H1 (cell line): Measurements from ENCODE around the gene COL6A3. TPM values are rescaled to one million over a fixed set of nuclear protein-coding genes. Genes with fewer than 3 reads are reported as not detected.

Source experiments
- CTCF ChIA-PET: fragments of 300-600 bp; sonication (Branson Sonifier 250); formaldehyde crosslinking; loops from one replicate; lab custom pipeline; 2021; ENCODE audit not compliant: partially characterized antibody; lab: Charles Lee
- POLR2A ChIA-PET: fragments of 300-600 bp; sonication (Branson Sonifier 250); formaldehyde crosslinking; loops from one replicate; lab custom pipeline; 2021; ENCODE audit warnings: inconsistent platforms; ENCODE audit not compliant: partially characterized antibody; lab: Charles Lee
- DNase-seq, 2 experiments: peaks; one replicate each; pipeline versions ENCODE4 v3.0.0 to v3.0.0-alpha.2; 2010 to 2022; ENCODE audit warnings: low spot score in 2 of 2, low read depth in 1 of 2, mixed read lengths in 1 of 2
- FAIRE-seq: peaks from 2 replicates; lab custom pipeline; 2011; peaks lifted over from hg19 to GRCh38; lab: Jason Lieb, UNC
- H2AFZ ChIP-seq: 2 replicates; pipeline ENCODE4 v1.8.1; 2012; ENCODE audit warnings: low read length, inconsistent platforms
- H2AK5ac ChIP-seq: 2 replicates; pipeline ENCODE4 v1.6.1; 2013; ENCODE audit warnings: low read depth, low read length
- H2BK120ac ChIP-seq: replicated peaks from 2 replicates; pipeline ENCODE3; 2013; ENCODE audit warnings: low read depth, low read length, inconsistent platforms
- H2BK12ac ChIP-seq: 2 replicates; pipeline ENCODE4 v1.6.1; 2013; ENCODE audit warnings: low read depth, low read length
- H2BK15ac ChIP-seq: 2 replicates; pipeline ENCODE4 v1.6.1; 2013; ENCODE audit warnings: low read length
- H2BK20ac ChIP-seq: 2 replicates; pipeline ENCODE4 v1.6.1; 2013; ENCODE audit warnings: low read length
- H2BK5ac ChIP-seq: 2 replicates; pipeline ENCODE4 v1.6.1; 2013; ENCODE audit warnings: low read depth, low read length
- H3K14ac ChIP-seq: 2 replicates; pipeline ENCODE4 v1.6.1; 2013; ENCODE audit warnings: inconsistent platforms; ENCODE audit not compliant: insufficient read length
- H3K18ac ChIP-seq: 2 replicates; pipeline ENCODE4 v1.6.1; 2013; ENCODE audit warnings: low read length; ENCODE audit errors: extremely low read depth
- H3K23ac ChIP-seq: 2 replicates; pipeline ENCODE4 v1.6.1; 2013; ENCODE audit warnings: inconsistent platforms; ENCODE audit not compliant: insufficient read length
- H3K23me2 ChIP-seq: 2 replicates; pipeline ENCODE4 v1.6.1; 2013; ENCODE audit warnings: low read depth, low read length
- H3K27ac ChIP-seq: 2 replicates; pipeline ENCODE4 v1.6.1; 2011; ENCODE audit warnings: low read depth, low read length, inconsistent platforms
- H3K27me3 ChIP-seq, 4 experiments: replicated peaks in 1 of 4; 1 replicate in 1 of 4; 2 replicates in 3 of 4; pipeline versions ENCODE4 v1.6.1 to v1.8.1; 2011 to 2013; ENCODE audit warnings: low read length in 3 of 4, mild to moderate bottlenecking in 3 of 4, inconsistent platforms in 2 of 4, mixed read lengths in 2 of 4, moderate library complexity in 1 of 4; ENCODE audit not compliant: control insufficient read depth in 3 of 4, insufficient read depth in 3 of 4; ENCODE audit errors: extremely low read depth in 1 of 4
- H3K36me3 ChIP-seq, 4 experiments: 2 replicates each; pipeline versions ENCODE4 v1.6.1 to v1.8.1; 2011 to 2013; ENCODE audit warnings: mild to moderate bottlenecking in 4 of 4, low read length in 3 of 4, moderate library complexity in 2 of 4, control low read depth in 1 of 4, inconsistent platforms in 1 of 4; ENCODE audit not compliant: insufficient read depth in 4 of 4, control insufficient read depth in 2 of 4
- H3K4ac ChIP-seq: replicated peaks from 2 replicates; pipeline ENCODE3; 2013; ENCODE audit warnings: low read length, low read depth, mixed read lengths, inconsistent platforms; ENCODE audit not compliant: insufficient read length
- H3K4me1 ChIP-seq, 4 experiments: replicated peaks in 1 of 4; 1 replicate in 1 of 4; 2 replicates in 3 of 4; pipeline versions ENCODE4 v1.6.1 to v1.8.1; 2011 to 2013; ENCODE audit warnings: low read length in 3 of 4, inconsistent platforms in 2 of 4, mixed read lengths in 1 of 4; ENCODE audit not compliant: insufficient read depth in 4 of 4, control insufficient read depth in 3 of 4
- H3K4me2 ChIP-seq, 2 experiments: 2 replicates each; pipeline versions ENCODE4 v1.6.1 to v1.8.1; 2011 to 2013; ENCODE audit warnings: low read depth in 2 of 2, low read length in 2 of 2, control low read depth in 1 of 2, inconsistent platforms in 1 of 2, mild to moderate bottlenecking in 1 of 2; ENCODE audit not compliant: insufficient read depth in 1 of 2
- H3K4me3 ChIP-seq, 4 experiments: fragments of 200-600, 300-600 bp in 1 of 4; sonication (generic), shearing (Covaris generic), sonication (Bioruptor Twin) in 1 of 4; 2 replicates each; pipeline versions ENCODE4 v1.5.1 to v1.8.1; 2011 to 2016; ENCODE audit warnings: low read length in 4 of 4, low read depth in 3 of 4, control low read depth in 2 of 4, inconsistent platforms in 2 of 4, mild to moderate bottlenecking in 2 of 4, mixed read lengths in 1 of 4, moderate library complexity in 1 of 4; ENCODE audit not compliant: insufficient read depth in 2 of 4; ENCODE audit errors: extremely low read depth in 1 of 4
- H3K56ac ChIP-seq: replicated peaks from 2 replicates; pipeline ENCODE3; 2013; ENCODE audit warnings: low read depth, mild to moderate bottlenecking, mixed read lengths, low read length, inconsistent platforms; ENCODE audit not compliant: insufficient read length
- H3K79me1 ChIP-seq: 2 replicates; pipeline ENCODE4 v1.6.1; 2013; ENCODE audit warnings: low read depth, low read length, control low read depth
- H3K79me2 ChIP-seq, 2 experiments: 2 replicates each; pipeline versions ENCODE4 v1.6.1 to v1.8.1; 2012 to 2013; ENCODE audit warnings: low read length in 2 of 2, mild to moderate bottlenecking in 2 of 2, inconsistent platforms in 1 of 2; ENCODE audit not compliant: insufficient read depth in 2 of 2, control insufficient read depth in 1 of 2
- H3K9ac ChIP-seq, 4 experiments: replicated peaks in 1 of 4; 1 replicate in 1 of 4; 2 replicates in 3 of 4; pipeline versions ENCODE4 v1.6.1 to v1.8.1; 2011 to 2013; ENCODE audit warnings: low read depth in 3 of 4, low read length in 3 of 4, control low read depth in 2 of 4, mild to moderate bottlenecking in 2 of 4, moderate library complexity in 2 of 4, inconsistent platforms in 1 of 4; ENCODE audit errors: extremely low read depth in 1 of 4
- H3K9me3 ChIP-seq, 2 experiments: 2 replicates each; pipeline versions ENCODE4 v1.6.1 to v1.8.1; 2012 to 2013; ENCODE audit warnings: mild to moderate bottlenecking in 2 of 2, moderate library complexity in 2 of 2, control low read depth in 1 of 2, inconsistent platforms in 1 of 2, low read depth in 1 of 2, low read length in 1 of 2, mixed read lengths in 1 of 2; ENCODE audit not compliant: insufficient read depth in 2 of 2
- H4K20me1 ChIP-seq, 2 experiments: replicated peaks in 1 of 2; 2 replicates each; pipeline versions ENCODE3 to v1.8.1; 2011 to 2013; ENCODE audit warnings: inconsistent platforms in 2 of 2, low read length in 2 of 2, mild to moderate bottlenecking in 1 of 2; ENCODE audit not compliant: insufficient read depth in 2 of 2, control insufficient read depth in 1 of 2
- H4K5ac ChIP-seq: 2 replicates; pipeline ENCODE4 v1.6.1; 2013; ENCODE audit warnings: low read length, low read depth, mixed read lengths, inconsistent platforms; ENCODE audit not compliant: insufficient read length
- H4K8ac ChIP-seq: 2 replicates; pipeline ENCODE4 v1.8.0; 2013; ENCODE audit warnings: mild to moderate bottlenecking, moderate library complexity, low read length, inconsistent platforms; ENCODE audit not compliant: insufficient read depth; ENCODE audit errors: extremely low read depth
- H4K91ac ChIP-seq: replicated peaks from 2 replicates; pipeline ENCODE3; 2013; ENCODE audit warnings: low read length, mixed read lengths, inconsistent platforms; ENCODE audit not compliant: insufficient read length
- ASH2L ChIP-seq: fragments of 200-600, 300-600 bp; sonication (generic); IDR thresholded peaks from one replicate; pipeline ENCODE4 v1.7.1; 2017; ENCODE audit warnings: low read length
- CHD2 ChIP-seq: IDR thresholded peaks from 2 replicates; pipeline ENCODE4 v1.6.1; 2012; ENCODE audit warnings: low read length, improper control_type of control experiment
- MAFK ChIP-seq: IDR thresholded peaks from 2 replicates; pipeline ENCODE4 v1.6.1; 2012; ENCODE audit warnings: low read depth, mild to moderate bottlenecking, improper control_type of control experiment, low read length
- RNF2 ChIP-seq: fragments of 200-900, 300-1000 bp; sonication (generic); IDR thresholded peaks from 2 replicates; pipeline ENCODE4 v1.7.1; 2016; ENCODE audit warnings: borderline replicate concordance, low read depth, mild to moderate bottlenecking, antibody characterized with exemption, low read length; ENCODE audit not compliant: poor library complexity, severe bottlenecking; ENCODE audit errors: missing control alignments
- SP1 ChIP-seq: IDR thresholded peaks from 2 replicates; pipeline ENCODE4 v1.6.1; 2011; ENCODE audit warnings: low read depth, low read length
- ZNF274 ChIP-seq: IDR thresholded peaks from 2 replicates; pipeline ENCODE4 v1.7.0; 2012; ENCODE audit warnings: low read length, borderline replicate concordance; ENCODE audit errors: extremely low read depth
- WGBS, 2 experiments: shearing (Covaris generic) in 1 of 2; methylation state at CpG; one replicate each; pipeline versions ENCODE4 v1.1.6 to v1.1.7; 2013 to 2015; ENCODE audit warnings: low lambda C conversion rate in 2 of 2, mixed read lengths in 2 of 2, inconsistent platforms in 1 of 2, low coverage in 1 of 2, missing lambda C conversion rate in 1 of 2; ENCODE audit not compliant: insufficient replicate concordance in 2 of 2, insufficient coverage in 1 of 2, insufficient read length in 1 of 2; ENCODE audit errors: extremely low coverage in 1 of 2, missing lambda C conversion rate in 1 of 2; 5-methylcytosine and 5-hydroxymethylcytosine counted together
- polyA plus RNA-seq, 7 experiments: library from polyadenylated mRNA; depleted of rRNA in 3 of 7; stranded (reverse) in 5 of 7; unstranded in 2 of 7; fragments of >200 nt in 5 of 7; fragments of 200-250 nt in 2 of 7; gene quantifications; 1 replicate in 5 of 7; 2 replicates in 1 of 7; 4 replicates in 1 of 7; pipeline versions ENCODE4 v1.2.1 to v1.2.3, GENCODE V29; 2011 to 2013; ENCODE audit warnings: missing spikeins in 2 of 7, mixed read lengths in 2 of 7
- total RNA-seq: library from RNA; stranded (reverse); fragmentation: NEBNext Ultra II Directional; extraction: Animal tissue kit (Norgen Biotek cat#: 25700); gene quantifications from 2 replicates; pipeline ENCODE4 v1.2.1, GENCODE V29; 2021

Gene COL6A3
- total and polyA plus RNA-seq, 2 of the 8 experiments (the other 6 are each of a cell fraction or from before 2014, with no cell fraction given) = 1.2 to 3.4 TPM

- 77% methylated on average over 2 of the region's 2 CpGs; no CpG with 5 or more reads in 1 of the 2 experiments for WGBS, 2 experiments
- POLR2A ChIA-PET = no interaction called here
- Histone ChIP-seq H4K20me1 (no peaks in the 10 kb centered on the region), H4K8ac (no peak overlapping the region), H3K4me1 (peaks cover 0 to 3% (median 0%) of the 10 kb centered on the region in 4 experiments; a peak in 2 of 7 replicates), H3K23me2 (no peaks in the 10 kb centered on the region), H3K18ac (no peak overlapping the region), H2BK20ac (no peak overlapping the region), H3K9me3 (no peaks in the 10 kb centered on the region; a peak in 1 of 4 replicates), H4K91ac (no peak overlapping the region), H3K9ac (no peak overlapping the region), H3K36me3 (no peaks in the 10 kb centered on the region), H2BK12ac (no peak overlapping the region), H3K27me3 (no peaks in the 10 kb centered on the region), H4K5ac (no peak overlapping the region), H3K4ac (no peak overlapping the region), H3K56ac (no peak overlapping the region), H3K4me3 (no peak overlapping the region), H3K79me2 (no peaks in the 10 kb centered on the region), H3K79me1 (no peaks in the 10 kb centered on the region), H2BK120ac (no peak overlapping the region), H2BK5ac (no peak overlapping the region), H2BK15ac (no peak overlapping the region), H3K14ac (no peak overlapping the region), H2AK5ac (no peak overlapping the region), H3K27ac (no peak overlapping the region), H3K4me2 (no peak overlapping the region), H3K23ac (no peak overlapping the region), H2AFZ (no peak overlapping the region)
- no peak for FAIRE-seq
- CTCF ChIA-PET = interaction anchor here (0.5 to 1.1 kb wide), 2 partner anchors 10 to 1404 kb away, joined by 3 to 4 read pairs; no protein-coding TSS in a partner anchor
- DNase-seq = no peak
- TF ChIP-seq ZNF274 (no peak), SP1 (no peak), RNF2 (no peak), CHD2 (no peak), ASH2L (no peak), MAFK (no peak)
These were observed 117.2 kb downstream of the COL6A3 start for GRCh38 chr2:237296756-237297155.
